GM19467 (cell line): Measurements from ENCODE around the gene SLX4IP.

Source experiments
- ATAC-seq: cut with Tn5 transposase; IDR thresholded peaks from one replicate; pipeline ENCODE4 v1.9.1; 2021; ENCODE audit warnings: mild to moderate bottlenecking, moderate library complexity; ENCODE audit not compliant: unreplicated experiment

The SLX4IP gene

DNA sequence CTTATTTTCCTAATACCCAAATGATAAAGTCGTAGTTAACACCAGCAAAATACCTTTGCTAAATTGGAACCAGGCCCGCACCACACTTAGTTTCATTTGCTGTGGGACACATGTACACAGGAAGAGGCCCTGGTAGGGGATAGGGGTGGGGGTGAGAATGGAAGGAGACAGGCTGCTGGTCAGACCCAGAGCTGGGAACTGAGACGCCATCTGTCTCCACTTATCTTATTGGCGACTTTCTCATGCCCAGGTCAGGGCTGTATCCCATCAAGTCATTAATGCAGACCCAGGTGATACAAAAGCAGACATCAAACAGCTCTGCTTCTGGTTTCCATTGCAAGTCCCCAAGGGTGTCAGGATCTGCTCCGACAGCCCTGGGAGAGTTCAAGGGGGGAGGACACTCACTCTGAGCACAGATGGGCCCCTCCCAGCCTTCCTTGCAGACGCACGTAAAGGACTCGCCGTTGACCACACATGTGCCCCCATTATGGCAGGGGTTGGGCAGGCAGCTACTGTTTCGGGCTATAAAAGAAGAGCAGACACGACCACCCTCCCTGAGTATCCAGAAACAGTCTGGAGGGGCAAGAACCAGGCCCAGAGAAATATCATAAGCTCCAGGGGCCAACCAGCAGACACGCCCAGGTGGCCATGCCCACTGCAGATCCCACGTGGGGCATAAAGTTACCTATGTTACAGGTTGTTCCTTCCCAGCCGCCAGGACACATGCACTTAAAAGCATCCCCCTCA, 209.5 kb downstream of the SLX4IP start:
- peak; percentile 49 for ATAC-seq

DNA sequence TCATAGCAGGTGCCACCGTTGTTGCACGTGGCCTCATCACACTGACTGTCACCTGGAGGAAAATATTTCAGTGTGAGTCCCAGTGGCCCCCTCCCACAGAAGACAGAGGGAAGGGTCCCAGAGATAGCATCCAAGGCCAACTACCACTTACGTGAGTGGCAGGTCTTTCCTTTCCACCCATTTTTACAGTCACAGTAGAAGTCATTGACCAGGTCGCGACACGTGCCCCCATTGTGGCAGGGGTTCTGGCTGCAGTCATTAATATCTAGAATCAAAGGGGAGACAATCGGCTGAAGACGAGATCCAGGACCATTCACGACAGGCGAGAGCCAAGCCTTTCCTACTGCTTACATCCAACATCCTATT, 210.1 kb downstream of the SLX4IP start:
- ATAC-seq = no peak

DNA sequence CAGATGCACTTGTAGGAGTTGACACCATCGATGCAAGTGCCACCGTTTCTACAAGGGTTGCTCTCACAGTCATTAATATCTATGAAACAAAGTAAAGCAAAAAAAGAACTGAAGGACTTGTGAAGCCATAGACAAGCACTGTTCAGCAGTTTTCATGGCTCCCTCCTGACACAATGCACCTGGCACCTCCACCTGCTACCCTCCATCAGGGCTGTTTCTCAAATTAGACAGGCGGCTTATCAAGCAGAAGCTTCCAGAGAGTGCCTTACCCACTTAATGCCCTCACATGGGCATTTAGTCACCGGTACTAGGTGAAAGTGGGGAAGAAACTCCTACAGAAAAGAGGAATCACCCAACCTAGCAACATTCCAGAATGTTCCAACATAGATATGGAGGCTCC, 210.9 kb downstream of the SLX4IP start:
- ATAC-seq = no peak

DNA sequence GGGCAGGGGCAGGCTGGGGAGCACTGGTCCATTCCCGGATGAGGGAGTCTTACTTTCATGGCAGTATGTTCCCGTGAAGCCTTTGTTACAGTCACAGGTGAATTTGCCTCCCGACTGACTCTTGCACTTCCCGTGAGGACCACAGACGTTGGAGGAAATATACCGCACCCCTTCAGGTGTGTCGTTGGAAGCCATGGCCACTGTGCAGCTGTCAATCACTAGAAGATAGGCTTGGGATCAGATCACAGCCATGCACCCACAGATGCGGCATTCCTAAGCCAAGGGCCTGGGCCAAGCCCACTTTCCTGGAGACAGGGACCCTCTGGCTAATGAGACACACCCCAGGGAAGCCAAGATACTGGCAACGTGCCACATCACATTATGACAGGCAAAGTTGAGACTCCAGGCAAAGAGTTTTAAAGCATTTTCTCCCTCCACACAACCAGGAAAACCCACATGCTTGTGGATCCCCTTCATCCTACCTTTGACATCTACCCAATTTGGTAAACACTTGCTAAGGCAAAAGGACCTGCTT, 211.8 kb downstream of the SLX4IP start:
- ATAC-seq = no peak

DNA sequence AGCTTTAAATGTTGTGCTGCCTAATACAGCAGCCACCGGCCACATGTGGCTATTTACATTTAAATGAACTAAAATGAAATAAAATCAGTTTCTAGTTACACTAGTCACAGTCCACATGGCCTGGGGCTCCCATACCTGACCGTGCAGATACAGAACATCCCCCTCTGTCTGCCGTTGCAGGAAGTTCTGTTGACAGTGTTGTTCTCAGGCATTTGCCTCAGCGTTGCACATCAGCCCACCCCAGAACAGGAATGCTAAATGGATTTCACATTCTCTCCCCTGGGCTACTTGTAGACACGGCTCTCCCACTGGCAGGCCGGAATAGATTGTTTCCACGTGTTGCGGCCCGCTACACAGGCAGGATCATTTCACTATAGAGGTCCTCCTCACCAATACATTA, 212.4 kb downstream of the SLX4IP start:
- ATAC-seq = no peak

DNA sequence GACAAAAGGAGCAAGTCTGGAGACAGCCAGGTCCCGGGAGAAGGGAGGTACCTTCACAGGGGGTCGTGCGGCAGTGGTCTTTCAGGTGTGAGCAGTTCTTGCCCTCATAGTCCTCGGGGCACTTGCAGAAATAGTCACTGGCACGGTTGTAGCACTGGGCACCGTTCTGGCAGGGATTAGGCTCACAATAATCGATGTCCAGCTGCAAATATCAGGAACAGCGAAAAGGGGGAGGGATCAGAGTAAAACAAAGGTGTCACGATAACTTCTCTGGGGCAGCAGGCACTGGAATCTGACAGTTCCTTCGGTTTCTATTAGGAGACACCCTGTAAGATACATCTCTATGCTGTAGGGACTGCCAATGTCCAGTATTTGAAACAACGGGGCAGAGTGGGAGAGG, 212.8 kb downstream of the SLX4IP start:
- ATAC-seq = no peak

DNA sequence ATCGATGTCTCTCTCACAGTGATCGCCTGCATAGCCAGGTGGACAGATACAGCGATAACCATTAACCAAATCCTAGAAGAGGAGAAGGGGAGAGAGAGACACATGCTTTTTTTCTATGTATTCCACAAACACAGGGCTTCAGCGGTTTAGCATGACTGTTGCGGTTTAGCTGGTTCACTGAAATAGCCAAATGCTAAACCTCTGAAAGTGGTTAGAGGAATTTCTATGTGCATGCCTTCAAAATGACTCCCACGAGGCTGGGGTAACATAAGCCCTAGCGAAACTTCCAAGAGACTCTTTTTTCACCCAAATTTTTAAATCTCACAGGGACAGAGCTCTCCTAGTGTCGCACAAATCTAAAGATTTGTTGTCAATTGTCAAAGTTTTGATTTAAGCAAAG, 213.5 kb downstream of the SLX4IP start:
- no peak for ATAC-seq

DNA sequence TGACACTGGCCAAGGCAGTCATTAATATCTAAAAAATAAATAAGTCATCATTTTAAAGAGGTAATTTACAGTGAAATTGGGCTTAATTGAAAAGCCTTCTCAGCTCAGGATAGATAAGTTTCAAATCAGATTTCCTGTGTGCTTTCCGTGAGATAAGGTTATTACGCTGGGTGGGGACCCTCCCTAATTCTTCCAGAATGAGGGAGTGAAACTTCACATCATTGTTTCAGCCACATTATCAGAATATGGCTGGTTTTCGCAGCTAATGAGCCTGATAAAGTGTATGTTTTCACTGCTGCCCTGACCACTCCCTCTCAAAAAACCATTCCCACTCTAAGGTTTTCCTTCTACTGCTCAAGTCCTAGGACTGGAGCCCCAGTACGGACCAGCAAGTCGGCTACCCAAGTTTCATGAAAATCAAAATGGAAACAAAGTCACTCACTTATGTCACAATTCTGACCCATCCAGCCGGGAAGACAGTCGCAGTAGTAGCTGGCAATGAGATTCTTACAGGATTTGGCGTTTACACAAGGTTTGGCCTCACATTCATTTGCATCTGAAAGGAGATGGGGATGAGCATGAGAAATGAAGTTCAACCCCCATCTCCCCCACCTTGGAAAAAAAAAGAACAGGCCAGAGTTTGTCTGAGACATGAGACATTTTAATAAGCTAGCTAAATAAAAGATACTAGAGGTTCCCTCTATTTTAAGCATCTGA, 214.1 kb downstream of the SLX4IP start:
- no peak for ATAC-seq

DNA sequence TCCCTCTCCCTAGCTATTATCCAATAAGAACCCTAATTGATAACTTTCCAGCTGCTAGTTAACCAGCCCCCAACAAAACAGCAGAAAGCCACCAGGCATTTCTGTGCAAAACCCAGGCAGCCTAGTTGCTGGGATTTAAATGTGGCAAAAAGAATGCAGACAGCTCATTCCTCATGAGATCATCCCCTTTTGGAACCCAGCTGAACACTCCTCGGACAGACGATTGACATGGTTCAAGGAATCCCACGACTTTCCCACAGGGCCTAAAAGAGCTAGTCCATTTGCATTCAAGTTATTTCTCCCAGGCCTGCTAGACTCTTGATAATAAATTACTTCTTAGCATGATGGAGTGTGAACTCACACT, 214.7 kb downstream of the SLX4IP start:
- ATAC-seq = no peak

DNA sequence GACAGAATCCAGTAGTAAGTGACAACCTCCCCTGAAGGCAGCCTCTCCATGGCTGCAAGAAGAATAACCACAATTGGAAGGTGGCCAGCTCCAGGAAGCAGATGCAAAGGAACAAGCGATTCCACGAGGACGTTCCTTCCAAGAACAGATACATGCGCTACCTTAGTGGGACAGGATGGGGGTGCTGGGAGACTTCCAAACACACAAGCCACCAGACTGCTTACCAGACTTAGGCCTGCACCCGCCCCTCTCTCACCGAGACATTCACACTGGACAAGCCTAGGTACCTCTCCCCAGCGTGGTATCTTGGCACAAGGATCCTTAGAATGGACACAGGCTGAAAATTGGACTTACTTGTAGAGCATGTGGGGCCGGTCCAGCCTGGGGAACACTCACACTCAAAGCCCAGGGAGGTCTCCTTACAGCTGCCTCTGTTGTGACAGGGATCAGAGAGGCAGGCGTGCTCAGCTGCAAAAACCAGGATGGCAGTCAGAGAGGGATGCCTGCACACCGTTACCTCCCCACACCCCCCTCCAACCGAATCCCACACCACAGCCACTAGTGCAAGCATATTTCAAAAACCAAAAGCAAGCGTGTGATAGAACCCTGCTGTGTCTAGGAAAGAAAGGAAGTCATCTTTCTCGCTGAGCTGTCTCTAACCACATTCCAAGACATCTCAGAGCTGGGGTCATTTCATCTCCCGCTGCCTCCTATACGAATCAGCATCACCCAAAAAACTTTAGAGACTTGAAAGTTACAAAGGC, 216.3 kb downstream of the SLX4IP start:
- ATAC-seq = no peak

DNA sequence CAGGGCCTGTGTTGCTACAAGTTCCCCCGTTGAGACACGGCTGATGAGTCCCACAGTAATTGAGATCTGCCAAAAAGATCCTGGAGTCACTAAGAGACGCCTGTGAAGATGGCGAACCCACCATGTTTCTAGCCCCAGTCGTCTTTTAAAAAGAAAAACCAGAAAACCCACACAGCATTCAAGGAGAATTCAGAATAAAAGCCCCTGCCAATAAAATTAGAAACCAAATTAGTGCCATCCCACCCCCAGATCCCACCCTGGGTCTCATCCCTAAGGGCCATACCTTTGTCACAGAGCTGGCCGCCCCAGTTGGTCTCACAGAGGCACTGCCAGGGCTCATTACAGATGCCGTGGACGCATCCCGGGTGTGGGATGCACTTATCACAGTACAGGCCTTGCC, 217.1 kb downstream of the SLX4IP start:
- no peak for ATAC-seq

DNA sequence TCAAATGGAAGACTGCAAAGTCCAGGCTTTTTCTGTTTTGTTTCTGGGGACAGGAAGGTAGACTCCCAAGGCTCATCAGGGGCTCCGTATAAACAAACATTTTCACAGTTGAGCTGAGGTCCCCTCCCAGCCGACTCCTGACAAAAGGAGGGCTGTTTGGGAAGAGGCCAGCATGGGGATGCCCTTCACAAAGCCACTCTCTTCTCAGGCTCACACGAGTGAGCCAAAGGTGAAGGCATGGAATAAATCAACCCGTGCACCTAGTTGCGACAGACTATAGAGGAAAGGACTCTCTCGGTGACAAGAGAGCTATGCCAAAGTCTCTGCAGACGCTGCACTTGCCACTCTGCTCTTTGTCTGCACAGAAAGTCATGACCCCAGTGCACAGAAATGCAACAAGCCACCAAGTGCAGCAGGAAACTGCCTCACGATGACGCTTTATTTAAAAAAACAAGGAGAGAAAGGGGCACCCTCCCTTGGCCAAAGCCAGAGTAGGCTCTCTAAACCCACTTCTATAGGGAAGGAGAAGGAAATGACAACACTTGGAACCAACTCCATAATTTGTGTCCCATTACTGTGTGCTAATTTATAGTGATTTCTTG, 217.7 kb downstream of the SLX4IP start:
- no peak for ATAC-seq

DNA sequence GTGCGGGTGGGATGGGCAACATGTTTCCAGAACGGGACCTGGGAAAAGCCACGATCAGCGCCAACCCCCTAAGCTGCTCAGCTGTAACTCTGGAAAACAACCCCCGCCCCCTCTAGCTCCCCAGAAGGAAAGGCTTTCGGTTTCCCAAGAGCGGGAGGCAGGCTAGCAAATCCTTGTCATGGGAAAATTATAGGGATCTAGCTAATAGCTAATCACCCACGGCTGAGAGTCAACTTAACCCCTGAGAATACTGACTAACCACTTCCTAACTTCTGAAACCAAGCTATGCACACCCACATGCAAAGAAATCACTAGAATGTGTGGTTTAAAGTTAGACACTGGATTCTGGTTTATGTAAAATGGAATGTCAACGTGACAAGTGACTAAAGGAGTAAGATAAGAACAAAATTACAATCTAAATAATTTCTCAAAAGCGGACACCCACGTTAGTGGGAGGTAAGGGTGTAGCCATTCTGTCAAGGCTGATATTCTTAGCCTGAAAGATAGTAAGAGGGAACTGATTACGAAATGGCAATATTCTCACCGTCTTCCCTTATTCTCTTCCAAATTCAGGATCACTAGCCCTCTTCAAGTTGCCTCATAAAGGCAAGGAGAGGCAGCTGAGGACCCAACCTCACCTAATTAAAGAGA, 218.6 kb downstream of the SLX4IP start:
- no peak for ATAC-seq

DNA sequence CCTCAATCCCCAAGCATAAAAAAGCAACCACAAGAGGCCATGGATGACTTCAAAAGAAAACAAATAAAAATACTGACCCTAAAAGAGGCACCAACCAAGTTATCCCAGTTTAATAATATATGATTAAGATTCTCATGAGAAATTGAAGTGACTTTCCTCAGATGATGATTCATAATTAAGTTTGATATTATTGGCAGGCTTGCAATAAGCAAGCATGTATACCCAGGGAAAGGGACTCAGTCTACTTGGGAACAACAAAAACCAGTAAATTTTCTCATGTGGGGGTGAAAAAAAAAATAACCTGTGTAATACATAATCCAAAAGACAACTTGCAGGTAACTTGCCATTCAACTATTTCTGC, 219.1 kb downstream of the SLX4IP start:
- ATAC-seq = no peak

DNA sequence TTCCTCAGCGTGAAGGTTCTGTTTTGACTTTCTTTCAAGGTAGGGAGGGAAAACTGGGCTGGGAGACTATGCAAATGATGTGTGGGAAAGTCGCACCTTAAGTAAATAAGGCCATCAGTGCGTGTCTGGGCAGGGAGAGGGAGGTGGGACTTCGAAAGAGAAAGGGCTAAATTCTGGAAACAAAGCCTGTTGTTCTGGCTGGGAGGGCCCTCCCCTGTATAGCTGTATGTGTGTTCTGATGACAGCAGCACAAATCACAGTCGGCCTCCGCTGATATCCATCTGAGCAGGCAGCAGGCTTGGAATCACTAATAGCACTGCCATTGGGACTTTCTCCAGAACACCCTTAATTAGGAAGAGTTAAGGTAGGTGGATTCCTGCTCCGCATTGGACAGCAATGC, 219.5 kb downstream of the SLX4IP start:
- ATAC-seq = peak; percentile 48

DNA sequence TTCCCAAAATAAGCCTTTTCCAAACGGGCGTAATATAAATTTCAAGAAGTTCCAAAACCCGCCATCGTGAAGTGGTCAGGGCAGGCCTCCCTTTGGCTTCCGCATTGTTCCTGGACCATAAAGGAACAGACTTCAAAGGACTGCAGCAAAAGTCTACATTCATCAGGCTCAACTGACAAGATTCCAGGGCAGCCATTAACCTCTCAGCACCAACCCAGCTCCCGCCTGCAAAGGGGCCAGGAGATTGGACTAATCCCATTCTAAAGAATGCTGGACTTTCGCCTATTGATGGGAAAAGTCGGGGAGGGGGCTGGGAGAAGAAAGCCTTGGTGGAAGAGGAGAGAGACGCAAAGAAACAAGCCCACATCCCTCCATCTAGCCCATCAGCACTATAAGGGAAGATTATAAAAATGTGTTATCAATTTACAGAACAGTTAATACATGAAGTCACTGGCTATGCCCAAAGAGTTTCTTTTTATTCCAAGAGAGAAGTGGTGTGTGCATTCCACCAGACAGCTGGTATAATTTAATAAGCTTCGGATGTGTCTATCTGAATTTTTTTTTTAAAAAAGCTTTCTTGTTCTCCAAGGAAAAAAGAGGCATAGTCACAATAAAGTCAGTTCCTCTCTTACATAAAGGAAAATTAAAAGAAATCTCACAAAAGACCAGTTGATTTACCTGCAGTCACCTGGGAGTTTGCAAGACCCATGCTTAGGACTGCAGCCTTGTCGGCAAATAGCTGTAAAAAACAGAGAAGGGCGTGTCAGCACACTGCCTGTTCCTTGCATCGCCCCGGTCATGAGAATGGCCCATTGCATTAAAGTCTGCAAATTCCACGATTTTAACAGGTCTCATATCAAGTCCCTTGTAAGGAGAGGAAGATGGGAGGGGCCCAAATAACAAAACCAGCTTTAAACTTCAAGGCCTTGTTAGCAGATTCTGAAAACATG, 220.9 kb downstream of the SLX4IP start:
- no peak for ATAC-seq

DNA sequence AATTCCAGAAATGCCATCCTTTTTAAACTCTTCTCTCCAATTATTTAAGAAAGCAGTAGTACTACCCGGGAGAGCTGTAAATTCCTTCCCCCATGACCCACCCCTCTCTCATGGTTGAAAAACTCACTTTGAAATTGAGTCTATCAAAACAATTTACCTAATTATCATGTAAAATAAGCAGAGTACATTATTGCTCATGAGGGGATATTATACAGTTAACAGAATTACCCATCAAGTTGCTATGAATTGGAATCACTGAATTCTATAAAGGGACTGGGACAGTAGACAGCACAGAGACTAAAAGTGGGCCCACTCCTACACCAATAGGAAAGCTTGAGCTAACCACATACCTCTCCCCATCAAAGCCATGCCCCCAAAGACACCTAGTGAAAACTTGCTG, 222.3 kb downstream of the SLX4IP start:
- ATAC-seq = no peak

DNA sequence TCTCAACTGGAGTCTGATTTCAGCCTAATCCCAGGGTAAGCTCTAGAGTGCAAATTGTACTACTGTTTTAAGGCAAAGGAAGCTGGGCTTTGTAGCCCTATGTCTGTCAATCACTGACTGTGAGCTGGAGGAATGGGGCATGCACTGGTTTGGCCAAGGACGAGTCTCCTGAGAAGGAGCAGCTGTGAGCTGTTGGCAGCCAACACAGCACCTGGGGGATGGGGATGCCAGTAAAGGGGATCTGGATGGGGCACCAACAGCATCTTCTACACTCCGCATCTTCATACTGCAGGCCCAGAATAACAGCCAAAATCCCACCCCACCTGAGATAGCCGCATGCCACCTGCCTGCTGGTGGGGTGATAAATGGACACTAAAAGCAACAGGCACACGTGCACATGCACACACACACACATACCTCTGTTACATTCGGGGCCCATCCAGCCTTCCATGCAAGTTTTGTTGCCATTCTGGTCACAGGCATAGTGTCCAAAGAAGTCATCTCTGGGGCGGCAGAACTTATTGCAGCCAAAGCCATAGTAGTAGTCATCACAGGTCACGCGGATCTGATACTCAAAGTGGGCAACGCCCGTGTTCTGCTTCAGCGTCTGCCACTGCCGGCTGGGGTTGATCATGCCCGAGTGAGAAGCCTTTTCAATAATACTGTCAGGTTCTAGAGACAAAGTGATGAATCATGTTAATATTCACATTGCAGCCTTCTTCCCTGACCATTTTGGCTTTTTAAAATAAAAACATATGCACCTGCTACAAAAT, 223.1 kb downstream of the SLX4IP start:
- no peak for ATAC-seq
